Measurements from ENCODE around the gene PATJ.

DNA sequence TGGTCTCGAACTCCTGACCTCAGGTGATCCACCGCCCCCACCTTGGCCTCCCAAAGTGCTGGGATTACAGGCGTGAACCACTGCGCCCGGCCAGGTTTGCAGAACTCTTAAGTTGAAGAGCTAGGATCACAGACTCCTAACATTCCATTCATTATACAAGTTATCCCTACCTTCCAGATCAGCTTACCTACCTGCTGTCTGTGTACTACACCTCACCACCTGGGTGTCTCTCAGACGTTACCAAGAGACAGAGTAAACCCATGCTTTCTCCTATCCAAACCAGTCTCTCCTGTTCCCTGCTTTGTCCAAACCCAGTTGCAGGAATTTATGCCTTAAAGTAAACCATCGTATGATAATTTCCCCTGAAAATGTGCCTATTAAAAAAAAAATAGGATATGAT, 329.4 kb downstream of the PATJ start:
- TF ChIP-seq ZNF335 (tag by site-specific recombination; conservative IDR thresholded peaks at IDR 0.05) (no peak), ZNF133 (tag by site-specific recombination; IDR thresholded peaks at IDR 0.05) (no peak), KLF16 (tag by site-specific recombination; IDR thresholded peaks at IDR 0.05) (no peak), ZNF132 (tag by site-specific recombination; IDR thresholded peaks at IDR 0.05; ENCODE audit: borderline replicate concordance) (no peak), YY1 (tag by site-specific recombination; IDR thresholded peaks at IDR 0.05) (no peak), ZNF501 (tag by site-specific recombination; IDR thresholded peaks at IDR 0.05) (no peak), KLF1 (tag by site-specific recombination; IDR thresholded peaks at IDR 0.05) (no peak), ZNF211 (tag by site-specific recombination; IDR thresholded peaks at IDR 0.05; ENCODE audit: low read depth) (no peak), ZNF274 (IDR thresholded peaks at IDR 0.05; ENCODE audit: low read length) (no peak), ZNF274 (tag by site-specific recombination; IDR thresholded peaks at IDR 0.05; ENCODE audit: borderline replicate concordance) (no peak), ZSCAN30 (tag by site-specific recombination; IDR thresholded peaks at IDR 0.05) (no peak)
- TF ChIP-seq, protein P1, sequence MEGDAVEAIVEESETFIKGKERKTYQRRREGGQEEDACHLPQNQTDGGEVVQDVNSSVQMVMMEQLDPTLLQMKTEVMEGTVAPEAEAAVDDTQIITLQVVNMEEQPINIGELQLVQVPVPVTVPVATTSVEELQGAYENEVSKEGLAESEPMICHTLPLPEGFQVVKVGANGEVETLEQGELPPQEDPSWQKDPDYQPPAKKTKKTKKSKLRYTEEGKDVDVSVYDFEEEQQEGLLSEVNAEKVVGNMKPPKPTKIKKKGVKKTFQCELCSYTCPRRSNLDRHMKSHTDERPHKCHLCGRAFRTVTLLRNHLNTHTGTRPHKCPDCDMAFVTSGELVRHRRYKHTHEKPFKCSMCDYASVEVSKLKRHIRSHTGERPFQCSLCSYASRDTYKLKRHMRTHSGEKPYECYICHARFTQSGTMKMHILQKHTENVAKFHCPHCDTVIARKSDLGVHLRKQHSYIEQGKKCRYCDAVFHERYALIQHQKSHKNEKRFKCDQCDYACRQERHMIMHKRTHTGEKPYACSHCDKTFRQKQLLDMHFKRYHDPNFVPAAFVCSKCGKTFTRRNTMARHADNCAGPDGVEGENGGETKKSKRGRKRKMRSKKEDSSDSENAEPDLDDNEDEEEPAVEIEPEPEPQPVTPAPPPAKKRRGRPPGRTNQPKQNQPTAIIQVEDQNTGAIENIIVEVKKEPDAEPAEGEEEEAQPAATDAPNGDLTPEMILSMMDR (tag by site-specific recombination; IDR thresholded peaks at IDR 0.05): no peak
- TF ChIP-seq, protein P2, sequence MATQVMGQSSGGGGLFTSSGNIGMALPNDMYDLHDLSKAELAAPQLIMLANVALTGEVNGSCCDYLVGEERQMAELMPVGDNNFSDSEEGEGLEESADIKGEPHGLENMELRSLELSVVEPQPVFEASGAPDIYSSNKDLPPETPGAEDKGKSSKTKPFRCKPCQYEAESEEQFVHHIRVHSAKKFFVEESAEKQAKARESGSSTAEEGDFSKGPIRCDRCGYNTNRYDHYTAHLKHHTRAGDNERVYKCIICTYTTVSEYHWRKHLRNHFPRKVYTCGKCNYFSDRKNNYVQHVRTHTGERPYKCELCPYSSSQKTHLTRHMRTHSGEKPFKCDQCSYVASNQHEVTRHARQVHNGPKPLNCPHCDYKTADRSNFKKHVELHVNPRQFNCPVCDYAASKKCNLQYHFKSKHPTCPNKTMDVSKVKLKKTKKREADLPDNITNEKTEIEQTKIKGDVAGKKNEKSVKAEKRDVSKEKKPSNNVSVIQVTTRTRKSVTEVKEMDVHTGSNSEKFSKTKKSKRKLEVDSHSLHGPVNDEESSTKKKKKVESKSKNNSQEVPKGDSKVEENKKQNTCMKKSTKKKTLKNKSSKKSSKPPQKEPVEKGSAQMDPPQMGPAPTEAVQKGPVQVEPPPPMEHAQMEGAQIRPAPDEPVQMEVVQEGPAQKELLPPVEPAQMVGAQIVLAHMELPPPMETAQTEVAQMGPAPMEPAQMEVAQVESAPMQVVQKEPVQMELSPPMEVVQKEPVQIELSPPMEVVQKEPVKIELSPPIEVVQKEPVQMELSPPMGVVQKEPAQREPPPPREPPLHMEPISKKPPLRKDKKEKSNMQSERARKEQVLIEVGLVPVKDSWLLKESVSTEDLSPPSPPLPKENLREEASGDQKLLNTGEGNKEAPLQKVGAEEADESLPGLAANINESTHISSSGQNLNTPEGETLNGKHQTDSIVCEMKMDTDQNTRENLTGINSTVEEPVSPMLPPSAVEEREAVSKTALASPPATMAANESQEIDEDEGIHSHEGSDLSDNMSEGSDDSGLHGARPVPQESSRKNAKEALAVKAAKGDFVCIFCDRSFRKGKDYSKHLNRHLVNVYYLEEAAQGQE (tag by site-specific recombination; IDR thresholded peaks at IDR 0.05): no peak
- TF ChIP-seq, protein P3, sequence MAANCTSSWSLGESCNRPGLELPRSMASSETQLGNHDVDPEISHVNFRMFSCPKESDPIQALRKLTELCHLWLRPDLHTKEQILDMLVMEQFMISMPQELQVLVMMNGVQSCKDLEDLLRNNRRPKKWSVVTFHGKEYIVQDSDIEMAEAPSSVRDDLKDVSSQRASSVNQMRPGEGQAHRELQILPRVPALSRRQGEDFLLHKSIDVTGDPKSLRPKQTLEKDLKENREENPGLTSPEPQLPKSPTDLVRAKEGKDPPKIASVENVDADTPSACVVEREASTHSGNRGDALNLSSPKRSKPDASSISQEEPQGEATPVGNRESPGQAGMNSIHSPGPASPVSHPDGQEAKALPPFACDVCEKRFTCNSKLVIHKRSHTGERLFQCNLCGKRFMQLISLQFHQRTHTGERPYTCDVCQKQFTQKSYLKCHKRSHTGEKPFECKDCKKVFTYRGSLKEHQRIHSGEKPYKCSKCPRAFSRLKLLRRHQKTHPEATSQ (tag by site-specific recombination; IDR thresholded peaks at IDR 0.05): no peak
- TF ChIP-seq, protein P4, sequence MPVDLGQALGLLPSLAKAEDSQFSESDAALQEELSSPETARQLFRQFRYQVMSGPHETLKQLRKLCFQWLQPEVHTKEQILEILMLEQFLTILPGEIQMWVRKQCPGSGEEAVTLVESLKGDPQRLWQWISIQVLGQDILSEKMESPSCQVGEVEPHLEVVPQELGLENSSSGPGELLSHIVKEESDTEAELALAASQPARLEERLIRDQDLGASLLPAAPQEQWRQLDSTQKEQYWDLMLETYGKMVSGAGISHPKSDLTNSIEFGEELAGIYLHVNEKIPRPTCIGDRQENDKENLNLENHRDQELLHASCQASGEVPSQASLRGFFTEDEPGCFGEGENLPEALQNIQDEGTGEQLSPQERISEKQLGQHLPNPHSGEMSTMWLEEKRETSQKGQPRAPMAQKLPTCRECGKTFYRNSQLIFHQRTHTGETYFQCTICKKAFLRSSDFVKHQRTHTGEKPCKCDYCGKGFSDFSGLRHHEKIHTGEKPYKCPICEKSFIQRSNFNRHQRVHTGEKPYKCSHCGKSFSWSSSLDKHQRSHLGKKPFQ (tag by site-specific recombination; IDR thresholded peaks at IDR 0.05): no peak
